Progenitor cell of endocrine pancreas (in vitro differentiated cells): ENCODE results near the gene EMC9. TPM values are rescaled to one million over a fixed set of nuclear protein-coding genes. Genes with fewer than 3 reads are reported as not detected.
"Not testable (repeated sequence)": the region's sequence is repeated elsewhere in the genome, so short reads cannot be mapped to it uniquely, and the experiment has no call there.

Experiments
- DNase-seq: peaks from one replicate; pipeline ENCODE4 v3.0.0; 2021; ENCODE audit warnings: low spot score; ENCODE audit not compliant: unreplicated experiment
- H3K27ac Mint-ChIP-seq: 2 replicates; pipeline ENCODE4 v1.8.0; 2021; ENCODE audit warnings: mild to moderate bottlenecking, moderate library complexity, mixed read lengths
- H3K27me3 Mint-ChIP-seq: 2 replicates; pipeline ENCODE4 v1.8.0; 2021; ENCODE audit warnings: mixed read lengths
- H3K36me3 Mint-ChIP-seq: 2 replicates; pipeline ENCODE4 v1.8.0; 2022; ENCODE audit warnings: mixed read lengths; ENCODE audit not compliant: insufficient read depth
- H3K4me1 Mint-ChIP-seq: 2 replicates; pipeline ENCODE4 v1.8.0; 2021; ENCODE audit warnings: low read depth, mixed read lengths
- H3K4me3 Mint-ChIP-seq: 2 replicates; pipeline ENCODE4 v1.8.0; 2021; ENCODE audit warnings: low read depth, mild to moderate bottlenecking, moderate library complexity, mixed read lengths
- H3K9me3 Mint-ChIP-seq: 2 replicates; pipeline ENCODE4 v1.8.0; 2021; ENCODE audit warnings: low read depth, mixed read lengths
- CTCF ChIP-seq: fragments of 200-600 bp; sonication (generic); IDR thresholded peaks from one replicate; pipeline ENCODE4 v1.5.0; 2021; ENCODE audit warnings: antibody characterized with exemption, mild to moderate bottlenecking; ENCODE audit not compliant: unreplicated experiment
- total RNA-seq: library from RNA; stranded (reverse); gene quantifications from 2 replicates; pipeline ENCODE4 v1.2.1, GENCODE V29; 2021

EMC9 gene
- total RNA-seq, 1 donor from 2014 or later: 22.9 TPM

GRCh38 chr14:24108336-24108874 lies 33.0 kb downstream of the EMC9 start:
- Mint-ChIP-seq H3K27me3 (no peaks in the 10 kb centered on the region), H3K4me3 (no peak overlapping the region), H3K36me3 (peaks cover 15% of the 10 kb centered on the region), H3K4me1 (peaks cover 1% of the 10 kb centered on the region), H3K9me3 (peaks cover 8% of the 10 kb centered on the region), H3K27ac (no peak overlapping the region)
- no peak for TF ChIP-seq CTCF
- no peak for DNase-seq

- DNase-seq: no peak
- H3K4me1 Mint-ChIP-seq: peaks cover 1% of the 10 kb centered on the region
- H3K27ac Mint-ChIP-seq: no peak overlapping the region
- H3K9me3 Mint-ChIP-seq: peaks cover 8% of the 10 kb centered on the region
- H3K27me3 Mint-ChIP-seq: no peaks in the 10 kb centered on the region
- peaks cover 18% of the 10 kb centered on the region for H3K36me3 Mint-ChIP-seq
- no peak overlapping the region for H3K4me3 Mint-ChIP-seq
- no peak for TF ChIP-seq CTCF
Measured at GRCh38 chr14:24106672-24107271, 34.6 kb downstream of the EMC9 start.

GRCh38 chr14:24105609-24106239 lies 35.7 kb downstream of the EMC9 start:
- H3K27me3 Mint-ChIP-seq, H3K9me3 Mint-ChIP-seq, H3K4me1 Mint-ChIP-seq, H3K27ac Mint-ChIP-seq, H3K4me3 Mint-ChIP-seq, DNase-seq: not testable (repeated sequence)
- H3K36me3 Mint-ChIP-seq: peaks cover 20% of the 10 kb centered on the region

- Mint-ChIP-seq H3K36me3 (peaks cover 23% of the 10 kb centered on the region), H3K9me3 (peaks cover 8% of the 10 kb centered on the region), H3K4me3 (no peak overlapping the region), H3K4me1 (no peaks in the 10 kb centered on the region), H3K27me3 (no peaks in the 10 kb centered on the region), H3K27ac (no peak overlapping the region)
- TF ChIP-seq CTCF: no peak
- DNase-seq: no peak
Measured at GRCh38 chr14:24103451-24103850, 37.9 kb downstream of the EMC9 start.

- Mint-ChIP-seq H3K4me3 (no peak overlapping the region), H3K9me3 (peaks cover 8% of the 10 kb centered on the region), H3K36me3 (peaks cover 23% of the 10 kb centered on the region), H3K27ac (no peak overlapping the region), H3K27me3 (no peaks in the 10 kb centered on the region), H3K4me1 (no peaks in the 10 kb centered on the region)
- DNase-seq: no peak
- no peak for TF ChIP-seq CTCF
Measured at GRCh38 chr14:24102357-24103048, 38.9 kb downstream of the EMC9 start.
